SJSA1 (cell line): ENCODE measurements around the gene RAB33B. TPM values are rescaled to one million over a fixed set of nuclear protein-coding genes. Genes with fewer than 3 reads are reported as not detected.

Source experiments
- DNase-seq, 2 experiments: peaks; one replicate each; pipeline ENCODE4 v3.0.0-alpha.2; 2015 to 2020; ENCODE audit warnings: low spot score in 2 of 2, low read depth in 1 of 2
- H3K27ac ChIP-seq: fragments of 250-450 bp; sonication (Bioruptor Pico); 2 replicates; pipeline ENCODE4 v1.5.1; 2020; ENCODE audit warnings: mild to moderate bottlenecking, moderate library complexity
- H3K27me3 ChIP-seq: fragments of 250-450 bp; sonication (Bioruptor Pico); replicated peaks from 2 replicates; pipeline ENCODE4 v1.5.1; 2020; ENCODE audit warnings: mild to moderate bottlenecking, moderate library complexity
- H3K36me3 ChIP-seq: fragments of 250-450 bp; sonication (Bioruptor Pico); 2 replicates; pipeline ENCODE4 v1.5.1; 2020; ENCODE audit warnings: mild to moderate bottlenecking
- H3K4me1 ChIP-seq: fragments of 250-450 bp; sonication (Bioruptor Pico); replicated peaks from 2 replicates; pipeline ENCODE4 v1.6.1; 2021; ENCODE audit warnings: mild to moderate bottlenecking
- H3K4me3 ChIP-seq: fragments of 250-450 bp; sonication (Bioruptor Pico); 2 replicates; pipeline ENCODE4 v1.5.1; 2020; ENCODE audit warnings: mild to moderate bottlenecking
- H3K9me3 ChIP-seq: fragments of 250-450 bp; sonication (Bioruptor Pico); replicated peaks from 2 replicates; pipeline ENCODE4 v1.5.1; 2020; ENCODE audit warnings: mild to moderate bottlenecking
- total RNA-seq: library from RNA; depleted of rRNA; stranded (reverse); fragments of >200 nt; shearing (Covaris generic); gene quantifications from 2 replicates; pipeline ENCODE4 v1.2.3, GENCODE V29; 2014

RAB33B gene
- total RNA-seq, 1 experiment from 2014 or later, result 10.3 TPM

DNA sequence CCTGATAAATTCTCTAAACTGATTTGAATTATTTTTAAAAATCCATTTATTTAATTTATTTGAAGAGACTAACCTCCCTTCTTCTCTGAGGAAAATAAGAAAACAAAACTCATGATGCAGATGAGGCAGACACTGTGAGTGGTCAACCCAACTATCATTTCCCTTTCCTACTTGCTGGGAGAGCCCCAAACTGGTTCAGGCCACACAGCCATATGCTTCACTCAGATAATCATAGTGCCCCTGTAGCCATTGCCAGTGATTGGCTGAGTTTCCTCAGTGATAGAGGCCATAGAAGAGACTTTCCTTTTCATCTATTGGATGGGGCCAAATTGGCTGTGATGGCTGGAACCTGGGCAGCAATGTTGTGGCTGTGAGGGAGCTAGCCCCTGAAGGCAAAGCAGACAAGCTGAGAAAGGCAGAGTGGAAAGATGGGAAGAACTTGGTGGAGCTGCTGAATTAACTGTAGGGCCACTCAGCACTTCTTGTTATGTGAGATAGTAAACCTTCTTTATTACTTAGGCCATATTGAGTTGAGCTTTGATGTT, 49.8 kb downstream of the RAB33B start:
- H3K27me3 ChIP-seq, result no peaks in the 10 kb centered on the region

DNA sequence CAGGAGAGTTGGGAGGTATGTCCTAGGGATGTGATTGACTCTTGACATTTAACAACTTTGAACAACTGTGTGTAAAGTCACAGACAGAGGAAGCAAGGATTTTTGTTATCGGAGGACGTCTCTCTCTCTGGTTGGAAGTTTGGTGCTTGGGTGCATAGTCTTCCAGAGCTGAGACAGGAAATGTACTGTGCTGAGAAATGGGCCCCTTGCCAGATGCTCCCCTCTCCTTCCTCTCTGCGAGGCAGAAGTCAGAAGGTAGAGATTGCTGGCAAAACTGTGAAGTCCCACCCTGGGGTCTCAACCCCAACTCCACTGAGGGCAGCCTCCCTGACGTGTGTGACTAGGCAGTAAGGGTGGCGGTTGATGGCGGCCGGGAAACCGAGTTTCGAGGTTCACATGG, 52.9 kb downstream of the RAB33B start:
- Histone ChIP-seq H3K27me3 (no peaks in the 10 kb centered on the region), H3K4me3 (no peak overlapping the region), H3K9me3 (no peaks in the 10 kb centered on the region), H3K4me1 (no peaks in the 10 kb centered on the region), H3K36me3 (peaks cover 7% of the 10 kb centered on the region), H3K27ac (no peak overlapping the region)
- DNase-seq, result no peak

More for the DNA sequence above, 49.8 kb downstream of the RAB33B start:
- no peaks in the 10 kb centered on the region for H3K9me3 ChIP-seq
- no peaks in the 10 kb centered on the region for H3K4me1 ChIP-seq
- no peak overlapping the region for H3K27ac ChIP-seq
- peaks cover 4% of the 10 kb centered on the region; the same call in 1 of the 2 replicates for H3K36me3 ChIP-seq
- DNase-seq, result no peak
- H3K4me3 ChIP-seq, result no peak overlapping the region

DNA sequence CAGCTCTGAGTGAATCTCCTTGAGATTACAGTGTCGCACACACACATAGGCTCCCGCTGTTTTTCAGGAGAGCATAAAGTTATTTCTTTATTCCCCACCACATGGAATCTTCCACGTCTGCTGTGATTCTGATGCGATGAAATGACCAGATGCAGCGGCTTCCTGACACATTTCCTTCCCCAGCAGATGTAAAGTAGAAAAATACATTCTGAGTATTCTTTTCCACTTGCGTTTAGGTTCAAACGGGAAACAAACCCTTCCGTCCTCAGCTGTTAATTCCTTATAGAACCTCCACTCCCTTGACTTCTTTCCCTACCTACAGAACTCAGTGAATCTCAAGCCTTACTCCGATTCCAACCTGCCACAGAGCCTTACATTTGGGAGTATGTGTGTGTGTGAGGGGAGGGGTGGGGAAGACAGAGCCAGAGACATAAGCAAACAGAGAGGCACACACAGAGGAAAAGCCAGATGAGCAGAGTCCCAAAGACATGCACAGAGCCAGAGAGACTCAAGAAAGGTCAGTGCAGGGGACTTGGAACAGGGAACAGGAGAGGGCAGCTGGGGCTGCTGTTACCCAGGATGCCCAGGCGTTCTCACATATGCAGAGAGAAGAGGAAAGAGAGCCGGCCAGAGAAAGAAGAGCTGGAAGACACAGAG, 54.8 kb downstream of the RAB33B start:
- Histone ChIP-seq H3K27ac (no peak overlapping the region), H3K36me3 (peaks cover 9% of the 10 kb centered on the region), H3K4me1 (no peaks in the 10 kb centered on the region), H3K9me3 (no peaks in the 10 kb centered on the region), H3K27me3 (no peaks in the 10 kb centered on the region), H3K4me3 (no peak overlapping the region)
- no peak for DNase-seq

DNA sequence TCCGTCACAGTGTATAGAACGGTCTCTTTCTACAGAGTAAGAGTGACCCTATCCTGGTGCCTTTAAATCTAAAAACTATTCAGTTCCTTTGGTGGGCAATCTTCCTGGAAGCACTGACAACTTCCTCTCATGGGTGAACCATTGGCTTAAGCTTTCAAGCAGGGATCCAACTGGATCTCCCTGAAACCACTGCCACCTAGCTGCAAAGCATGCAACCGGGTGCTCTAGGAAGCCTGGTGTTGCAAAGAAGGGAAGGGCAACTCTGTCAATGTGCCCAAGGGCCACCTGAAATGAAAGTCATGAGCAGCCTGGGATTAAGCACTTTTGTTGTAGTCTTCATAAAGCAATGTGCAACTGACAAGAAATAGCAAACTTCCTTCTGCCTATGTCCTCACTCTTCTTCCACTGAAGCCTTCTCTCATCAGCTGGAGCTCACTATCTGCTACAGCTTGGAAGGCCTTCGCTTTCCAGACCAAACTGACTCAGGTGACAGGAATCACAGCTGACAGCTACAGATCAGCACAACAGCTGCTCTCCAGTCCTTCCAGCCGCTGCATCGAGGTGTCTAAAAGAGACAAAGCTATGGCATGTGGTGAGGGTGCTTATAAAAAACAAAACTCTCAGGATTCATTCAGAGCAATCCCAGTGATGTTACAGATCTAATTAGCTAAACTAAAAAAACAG, 55.9 kb downstream of the RAB33B start:
- no peaks in the 10 kb centered on the region for H3K9me3 ChIP-seq
- H3K36me3 ChIP-seq, result peaks cover 10% of the 10 kb centered on the region
- no peak for DNase-seq
- H3K27me3 ChIP-seq, result no peaks in the 10 kb centered on the region
- H3K27ac ChIP-seq, result no peak overlapping the region
- H3K4me3 ChIP-seq, result no peak overlapping the region
- H3K4me1 ChIP-seq, result no peaks in the 10 kb centered on the region

DNA sequence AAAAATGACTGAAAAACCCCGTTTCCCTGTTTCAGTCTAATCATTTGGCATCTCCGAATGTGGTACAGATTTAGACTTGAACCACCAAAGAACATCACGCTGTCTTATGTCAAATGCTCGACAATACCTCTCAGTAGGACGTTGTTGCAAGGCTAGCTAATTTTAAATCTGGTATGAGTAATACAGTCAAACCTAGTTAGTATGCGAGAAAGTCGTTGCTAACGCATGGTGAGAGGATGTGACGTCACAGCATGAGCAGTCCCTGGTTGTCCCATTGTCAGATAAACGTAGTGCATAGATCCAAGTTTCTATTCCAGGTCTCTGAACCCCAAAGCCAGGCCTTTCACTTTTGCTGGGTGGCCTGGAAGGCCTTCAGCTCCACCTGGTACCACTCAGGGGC, 57.4 kb downstream of the RAB33B start:
- H3K4me3 ChIP-seq, result no peak overlapping the region
- H3K4me1 ChIP-seq, result no peaks in the 10 kb centered on the region
- no peak overlapping the region for H3K27ac ChIP-seq
- peaks cover 12% of the 10 kb centered on the region for H3K36me3 ChIP-seq
- H3K27me3 ChIP-seq, result no peaks in the 10 kb centered on the region
- DNase-seq, result no peak
- H3K9me3 ChIP-seq, result no peaks in the 10 kb centered on the region

DNA sequence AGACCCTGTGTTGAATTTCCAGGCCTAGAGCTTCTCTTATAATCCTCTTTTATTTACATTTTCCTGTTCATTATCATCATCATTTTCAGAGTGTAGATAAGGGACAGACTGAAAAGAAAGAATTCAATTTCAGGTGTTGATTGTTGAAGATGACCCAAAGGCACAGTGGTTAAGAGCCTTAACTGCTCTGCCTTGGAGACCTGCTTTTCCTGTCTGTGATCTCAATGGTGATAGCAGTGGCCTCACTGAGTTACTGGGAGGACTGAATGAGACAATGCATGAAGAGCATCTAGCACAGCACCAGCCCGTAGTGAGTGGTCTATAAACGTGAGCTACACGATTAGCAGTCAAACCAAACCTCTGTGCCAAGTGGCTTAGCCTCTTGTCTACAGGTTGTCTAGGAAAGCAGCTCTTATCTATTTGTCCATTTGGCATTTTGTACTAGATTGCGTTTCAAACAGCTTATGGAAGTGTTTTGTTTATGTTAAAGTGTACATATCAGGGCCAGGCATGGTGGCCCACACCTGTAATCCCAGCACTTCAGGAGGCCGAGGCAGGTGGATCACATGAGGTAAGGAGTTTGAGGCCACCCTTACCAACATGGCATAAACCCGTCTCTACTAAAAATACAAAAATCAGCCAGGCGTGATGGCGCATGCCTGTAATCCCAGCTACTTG, 60.6 kb downstream of the RAB33B start:
- Histone ChIP-seq H3K9me3 (no peaks in the 10 kb centered on the region), H3K27ac (no peak overlapping the region), H3K27me3 (no peaks in the 10 kb centered on the region), H3K4me3 (no peak overlapping the region), H3K36me3 (peaks cover 16% of the 10 kb centered on the region), H3K4me1 (no peaks in the 10 kb centered on the region)
- no peak for DNase-seq

DNA sequence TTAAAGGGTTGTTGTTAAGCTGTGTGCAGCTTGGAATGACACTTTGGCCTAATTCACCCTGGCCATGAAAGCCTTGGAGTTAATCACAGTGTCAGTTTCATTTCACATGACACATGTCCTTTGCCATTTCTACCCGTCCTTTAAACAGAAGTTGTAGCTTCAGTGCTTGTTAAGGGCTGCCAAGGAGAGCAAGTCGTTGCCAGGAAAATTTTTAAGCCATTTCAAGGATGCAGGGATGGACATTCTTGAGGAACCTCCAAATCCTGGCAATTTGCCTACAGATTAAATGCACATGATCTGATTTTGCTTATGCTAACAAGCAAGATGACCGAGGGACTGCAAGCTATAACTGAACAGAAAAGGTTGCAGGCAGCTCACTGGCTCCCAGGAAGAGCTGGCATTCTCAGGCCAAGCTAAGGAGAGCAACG, 61.6 kb downstream of the RAB33B start:
- Histone ChIP-seq H3K27me3 (no peaks in the 10 kb centered on the region), H3K9me3 (no peaks in the 10 kb centered on the region), H3K4me3 (no peak overlapping the region), H3K36me3 (peaks cover 22% of the 10 kb centered on the region; the same call in 1 of the 2 replicates), H3K27ac (no peak overlapping the region), H3K4me1 (no peaks in the 10 kb centered on the region)
- no peak for DNase-seq

DNA sequence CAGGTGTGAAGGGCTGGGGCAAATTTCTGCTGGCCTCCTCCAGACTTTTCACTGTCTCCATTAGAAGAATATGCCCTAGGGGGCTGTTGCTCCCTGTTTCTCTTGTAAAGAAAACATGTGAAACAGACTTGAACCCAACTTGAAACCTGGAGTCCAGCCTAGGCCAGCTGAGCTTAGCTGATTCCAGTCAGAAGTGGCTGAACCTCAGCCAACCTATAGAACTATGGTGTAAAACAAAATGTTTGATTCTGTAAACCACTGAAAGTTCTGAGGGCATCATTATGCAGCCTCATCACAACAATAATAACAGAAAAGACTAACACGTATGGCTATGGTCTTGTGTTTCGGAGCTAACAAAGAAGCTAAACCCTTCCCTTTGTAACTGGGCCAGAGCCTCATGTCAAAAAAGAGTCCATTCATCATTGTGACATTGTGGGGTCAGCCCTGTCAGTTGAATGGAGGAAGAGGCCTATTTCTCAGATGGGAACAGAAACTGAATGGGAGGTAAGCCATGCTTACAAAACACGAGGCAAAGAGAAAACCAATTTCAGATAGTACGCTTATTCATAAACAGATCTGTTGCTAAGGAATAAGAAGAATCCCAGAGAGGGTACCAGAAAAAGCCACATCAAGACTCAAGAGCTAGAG, 68.0 kb downstream of the RAB33B start:
- H3K36me3 ChIP-seq, result peaks cover 26% of the 10 kb centered on the region
- H3K4me3 ChIP-seq, result no peak overlapping the region

DNA sequence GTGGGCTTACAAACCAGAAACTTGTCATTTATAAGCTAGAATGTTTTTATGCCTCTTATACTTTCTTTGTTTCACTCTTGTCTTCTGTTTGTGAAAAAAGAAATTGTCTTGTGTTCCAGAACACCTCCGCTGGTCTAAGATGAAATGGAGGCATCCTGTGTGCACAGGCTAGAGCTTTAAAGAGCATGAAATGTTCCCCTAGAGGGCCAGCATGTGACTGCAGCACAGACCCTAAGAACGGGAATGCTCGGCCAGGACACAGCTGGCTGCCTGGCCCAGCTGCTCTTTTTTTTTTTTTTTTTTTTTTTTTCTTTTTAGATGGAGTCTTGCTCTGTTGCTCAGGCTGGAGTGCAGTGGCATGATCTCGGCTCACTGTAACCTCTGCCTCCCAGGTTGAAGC, 68.5 kb downstream of the RAB33B start:
- DNase-seq, result no peak
- no peaks in the 10 kb centered on the region for H3K9me3 ChIP-seq
- no peaks in the 10 kb centered on the region for H3K4me1 ChIP-seq
- no peak overlapping the region for H3K27ac ChIP-seq
- peaks cover 28% of the 10 kb centered on the region for H3K36me3 ChIP-seq
- H3K4me3 ChIP-seq, result no peak overlapping the region
- no peaks in the 10 kb centered on the region for H3K27me3 ChIP-seq

More for the DNA sequence above, 68.0 kb downstream of the RAB33B start:
- Histone ChIP-seq H3K27ac (no peak overlapping the region), H3K27me3 (no peaks in the 10 kb centered on the region), H3K4me1 (no peaks in the 10 kb centered on the region), H3K9me3 (no peaks in the 10 kb centered on the region)
- DNase-seq, result no peak

DNA sequence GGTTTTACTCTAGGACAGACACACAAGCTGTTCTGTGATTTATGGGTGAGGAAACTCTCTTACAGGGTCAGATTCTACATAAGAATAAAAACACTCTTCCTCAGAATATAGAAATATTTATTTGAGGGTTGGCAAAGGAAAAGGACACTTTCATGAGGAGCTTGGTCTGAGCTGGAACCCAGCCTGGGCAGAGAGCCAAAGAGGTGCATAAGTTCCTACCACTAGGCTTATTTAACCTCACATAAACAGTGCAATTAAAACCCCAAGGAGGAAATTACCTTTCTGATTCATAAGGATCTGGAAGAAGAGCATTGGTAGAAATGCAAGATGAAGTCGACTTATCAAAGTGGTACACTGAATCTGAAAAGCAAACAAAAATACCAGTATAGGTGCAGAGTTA, 69.2 kb downstream of the RAB33B start:
- no peak for DNase-seq
- peaks cover 27% of the 10 kb centered on the region for H3K36me3 ChIP-seq

DNA sequence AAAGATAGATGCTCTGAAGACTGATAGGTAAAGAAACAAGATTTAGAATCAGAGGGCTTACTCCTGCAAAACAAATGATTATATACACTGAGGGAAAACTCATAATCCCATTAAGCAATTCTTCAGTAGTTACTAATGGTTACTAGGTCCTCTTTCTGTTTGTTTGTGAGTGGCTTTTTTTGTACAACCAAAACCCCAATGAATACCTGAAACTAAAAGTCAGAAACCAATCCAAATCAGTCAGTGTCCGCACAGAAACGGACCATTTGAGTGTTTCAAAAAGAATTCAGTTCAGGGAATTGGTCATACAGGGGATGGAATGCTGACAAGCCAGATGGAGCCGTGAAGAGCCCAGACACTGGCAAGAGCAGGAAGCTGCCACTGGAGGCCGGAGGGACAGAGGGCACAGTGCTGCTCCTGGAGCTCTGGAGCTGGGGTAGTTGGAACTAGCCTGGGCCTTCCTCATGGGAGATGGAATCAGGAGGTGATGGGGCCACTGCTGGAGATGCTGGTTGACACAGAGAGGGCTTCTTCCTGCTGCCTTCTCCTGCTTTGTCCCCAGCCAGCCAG, 70.2 kb downstream of the RAB33B start:
- Histone ChIP-seq H3K9me3 (no peaks in the 10 kb centered on the region), H3K36me3 (peaks cover 36% of the 10 kb centered on the region), H3K4me3 (no peak overlapping the region), H3K27ac (no peak overlapping the region), H3K27me3 (no peaks in the 10 kb centered on the region), H3K4me1 (no peaks in the 10 kb centered on the region)
- DNase-seq, result no peak

More for the DNA sequence above, 69.2 kb downstream of the RAB33B start:
- H3K4me3 ChIP-seq, result no peak overlapping the region
- H3K27ac ChIP-seq, result no peak overlapping the region
- H3K9me3 ChIP-seq, result no peaks in the 10 kb centered on the region
- no peaks in the 10 kb centered on the region for H3K4me1 ChIP-seq
- no peaks in the 10 kb centered on the region for H3K27me3 ChIP-seq

DNA sequence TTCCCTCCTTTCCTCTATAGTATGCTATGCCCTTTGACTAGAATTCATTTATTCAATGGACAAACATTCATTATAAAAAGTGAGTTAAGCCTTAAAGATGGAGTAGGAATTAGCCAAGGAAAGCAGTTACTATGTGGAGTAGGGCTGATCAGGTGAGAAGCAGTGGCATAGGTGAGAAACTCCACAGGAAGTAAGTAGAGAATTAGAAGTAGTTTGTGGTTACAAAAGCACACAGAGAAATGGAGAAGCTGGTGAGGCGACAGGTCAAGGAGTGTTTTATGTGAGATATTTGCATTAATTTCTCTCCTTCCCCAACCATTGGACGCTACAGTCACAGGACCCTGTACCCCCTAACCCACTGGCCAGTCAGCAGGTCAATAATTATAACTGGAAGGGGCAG, 71.5 kb downstream of the RAB33B start:
- no peak for DNase-seq
- Histone ChIP-seq H3K4me3 (no peak overlapping the region), H3K9me3 (no peaks in the 10 kb centered on the region), H3K27me3 (no peaks in the 10 kb centered on the region), H3K4me1 (no peaks in the 10 kb centered on the region), H3K36me3 (peaks cover 27% of the 10 kb centered on the region), H3K27ac (no peak overlapping the region)
